GM19468 (cell line): ENCODE data around the gene FGG.

Source experiments
- ATAC-seq: cut with Tn5 transposase; IDR thresholded peaks from one replicate; pipeline ENCODE4 v1.9.1; 2021; ENCODE audit warnings: mild to moderate bottlenecking, moderate library complexity, moderate number of reproducible peaks; ENCODE audit not compliant: unreplicated experiment; ENCODE audit errors: extremely low read depth

The FGG gene

DNA sequence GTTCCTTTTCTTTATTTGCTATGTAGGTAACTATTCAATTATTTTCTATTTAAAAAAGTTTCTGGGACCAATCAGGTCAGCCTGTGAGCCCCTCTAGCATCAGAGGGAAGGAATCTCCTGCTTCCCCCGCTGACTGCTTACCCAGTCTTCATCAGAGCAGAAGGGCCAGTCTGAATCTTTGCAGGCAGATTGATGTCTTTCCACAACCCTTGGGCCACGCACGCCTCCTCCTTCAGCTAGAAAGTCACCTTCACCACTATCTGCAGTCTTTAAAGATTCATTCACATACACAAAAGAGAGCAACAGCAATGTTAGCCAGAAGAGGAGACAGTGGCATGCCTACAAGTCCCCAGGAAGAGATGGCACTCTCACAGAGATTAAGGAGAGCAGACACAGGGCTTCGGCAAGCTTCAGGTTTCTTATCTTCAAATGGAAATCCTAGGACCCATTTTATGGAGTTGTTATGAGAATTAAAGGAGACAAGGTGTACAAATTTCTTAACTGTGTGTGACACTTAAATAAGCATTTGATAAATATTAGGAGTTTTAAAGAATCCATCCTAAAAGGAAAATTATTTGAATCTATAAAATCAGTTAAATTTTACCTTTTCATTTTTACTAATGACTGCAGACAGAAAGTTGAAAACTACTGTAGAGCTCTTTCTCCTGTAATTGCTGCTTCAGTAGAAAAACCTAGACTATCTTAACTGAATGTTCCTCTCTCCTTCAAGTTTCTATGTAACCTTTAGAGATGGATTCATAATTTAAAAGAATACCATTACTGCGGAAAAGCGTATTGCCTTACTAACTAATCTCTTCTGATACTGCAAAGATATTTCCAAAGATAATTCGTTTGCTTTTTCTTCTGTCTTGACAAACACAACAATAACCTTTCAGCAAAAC, 22.9 kb downstream of the FGG start:
- no peak for ATAC-seq

DNA sequence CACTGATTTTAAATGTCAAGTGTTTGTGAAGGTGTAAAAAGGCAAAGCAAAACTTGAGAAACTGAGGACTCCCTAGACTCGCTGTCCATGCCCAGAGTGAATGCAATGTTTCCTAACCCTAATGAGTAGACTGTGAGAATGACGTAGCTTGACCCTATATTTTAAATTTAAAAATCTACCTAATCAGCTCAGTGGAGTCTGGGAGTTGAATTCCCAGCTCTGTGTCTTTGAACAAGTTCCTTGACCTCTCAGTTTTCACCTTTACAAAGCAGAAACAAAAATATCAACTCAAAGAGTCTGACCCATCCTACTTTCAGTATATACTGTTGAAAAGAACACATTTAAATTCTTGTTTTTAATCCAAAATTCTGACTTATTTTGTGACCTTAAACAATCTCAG, 24.3 kb downstream of the FGG start:
- no peak for ATAC-seq

DNA sequence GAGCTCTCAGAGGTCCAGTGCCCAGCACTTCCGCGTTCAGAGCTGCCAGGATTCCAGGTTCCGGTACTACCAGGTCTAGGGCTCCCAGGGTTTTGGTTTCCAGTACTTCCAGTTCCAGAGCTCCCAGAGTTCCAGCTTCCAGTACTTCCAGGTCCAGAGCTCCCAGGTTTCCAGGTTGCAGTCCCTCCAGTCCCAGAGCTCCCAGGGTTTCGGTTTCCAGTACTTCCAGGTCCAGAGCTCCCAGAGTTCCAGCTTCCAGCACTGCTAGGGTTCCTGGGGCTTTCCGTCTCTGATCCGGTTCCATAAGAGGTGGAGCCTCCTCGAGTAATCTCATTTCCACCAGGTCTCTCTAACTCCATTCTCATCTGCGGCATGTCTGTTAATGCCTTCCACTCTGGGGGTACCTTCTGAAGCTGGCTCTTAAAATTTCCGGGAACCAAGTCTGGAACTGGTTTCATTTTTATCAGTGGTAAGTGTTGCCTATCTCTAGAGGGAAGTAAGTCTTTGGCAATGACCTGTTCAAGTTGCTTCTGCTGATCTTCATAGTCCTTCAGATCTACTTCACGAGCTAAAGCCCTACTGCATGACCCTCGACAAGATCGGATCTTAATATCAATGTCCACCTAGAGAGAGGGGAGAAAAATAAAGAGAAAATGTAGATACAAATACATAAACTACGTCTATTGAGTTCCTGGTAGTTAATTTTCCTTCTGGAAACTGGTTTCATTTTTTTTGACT, 26.0 kb downstream of the FGG start:
- ATAC-seq: no peak

DNA sequence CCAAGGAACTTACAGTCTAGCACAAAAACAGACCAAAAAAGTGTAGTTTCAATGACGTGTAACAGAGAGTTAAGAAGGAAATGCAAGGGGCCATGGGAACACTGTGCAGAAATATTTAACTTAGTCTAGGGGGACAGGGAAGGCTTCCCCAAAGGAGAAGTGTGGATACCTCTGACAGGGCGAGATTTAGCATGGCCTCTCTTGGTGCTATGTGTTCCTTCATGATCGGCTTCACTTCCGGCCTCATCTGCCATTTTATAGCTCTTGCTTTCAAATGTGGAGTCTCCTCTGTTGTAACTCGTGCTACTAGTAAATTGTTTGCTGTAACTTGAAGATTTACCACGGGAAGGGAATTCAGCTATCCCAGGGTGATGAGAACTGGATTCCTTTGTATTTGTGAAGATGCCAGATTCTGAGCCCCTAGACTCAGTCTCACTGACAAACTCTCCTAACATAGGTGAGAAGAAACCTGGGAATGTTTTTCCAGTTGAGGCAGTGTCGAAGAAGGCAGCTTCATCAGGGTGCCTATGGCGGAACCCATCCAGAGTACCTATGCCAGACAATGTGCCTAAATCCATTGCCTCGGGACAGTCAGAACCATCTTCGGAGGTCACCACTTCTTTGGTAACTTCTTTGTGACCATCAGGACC, 27.0 kb downstream of the FGG start:
- ATAC-seq: no peak

DNA sequence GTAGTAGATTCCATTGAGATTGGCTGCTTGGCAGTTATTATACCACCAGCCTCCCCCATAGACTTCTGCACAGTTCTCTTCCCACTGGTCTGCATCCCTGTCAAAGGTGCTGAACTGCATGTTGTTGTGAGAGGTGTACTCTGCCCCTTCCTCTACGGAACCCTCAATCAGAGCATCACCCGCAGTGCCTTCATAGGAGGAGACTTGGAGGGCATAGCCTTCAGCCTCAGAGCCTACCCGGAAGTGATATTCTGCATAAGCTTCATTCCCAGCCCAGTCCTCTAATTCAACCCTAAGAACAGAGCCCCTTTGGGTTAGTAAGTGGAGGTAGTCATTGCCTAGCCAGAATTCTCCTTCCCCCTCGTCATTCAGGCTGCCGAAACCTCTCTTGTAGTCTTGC, 28.2 kb downstream of the FGG start:
- no peak for ATAC-seq

DNA sequence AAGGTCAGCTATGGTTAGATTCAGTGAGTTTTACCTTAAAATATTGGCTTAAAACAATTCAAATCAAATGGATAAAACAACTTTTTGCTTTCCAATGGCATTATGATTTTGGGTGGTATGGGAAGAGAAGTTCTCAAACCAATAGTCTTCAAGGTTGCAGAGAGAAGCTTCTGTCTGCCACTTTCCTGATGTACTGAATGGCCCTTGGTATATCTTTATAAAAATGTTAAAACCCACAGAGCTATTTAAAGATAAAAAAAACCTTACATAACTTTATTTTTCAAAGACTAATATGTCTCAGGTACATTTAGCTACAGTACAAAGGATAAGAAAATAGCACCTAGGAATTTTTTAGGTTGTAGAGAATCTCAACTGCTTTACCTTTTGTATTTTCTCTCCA, 28.8 kb downstream of the FGG start:
- no peak for ATAC-seq

DNA sequence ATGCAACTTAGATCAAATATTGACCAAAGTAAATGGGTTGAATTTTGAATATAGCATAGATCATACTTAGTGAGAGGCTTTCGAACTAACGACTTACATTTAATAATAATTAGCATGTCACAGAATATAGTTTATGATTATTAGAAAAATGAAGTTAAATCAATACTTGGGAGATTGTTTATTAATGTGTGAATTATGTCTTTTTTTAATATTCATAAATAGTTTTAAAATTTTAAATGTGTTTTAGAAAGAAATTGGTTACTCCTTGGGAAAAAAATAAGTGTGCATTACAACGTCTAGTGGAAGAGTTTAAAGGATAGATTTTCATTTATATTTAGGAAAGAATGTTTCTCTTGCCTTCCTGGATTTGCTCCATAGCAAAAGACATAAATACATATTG, 29.2 kb downstream of the FGG start:
- ATAC-seq: no peak

DNA sequence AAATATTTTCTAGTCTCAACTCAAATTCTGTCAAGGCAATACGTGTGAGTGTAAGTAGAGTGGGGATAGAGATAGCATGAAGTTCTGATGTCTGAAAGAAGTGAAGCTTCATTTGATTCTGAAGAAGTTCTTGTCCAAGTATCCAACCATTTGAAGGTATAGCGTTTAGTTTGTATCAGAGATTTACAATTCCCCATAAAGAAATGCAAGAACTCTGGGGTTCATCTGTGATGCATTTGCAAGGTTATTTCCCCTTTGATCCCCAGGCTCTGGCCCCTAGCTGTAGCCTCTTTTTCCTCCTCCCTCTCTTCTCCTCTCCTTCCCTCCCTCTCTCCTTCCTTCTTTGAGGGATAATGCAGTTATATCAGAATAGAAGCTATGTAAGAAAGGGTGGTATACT, 29.7 kb downstream of the FGG start:
- ATAC-seq: no peak

DNA sequence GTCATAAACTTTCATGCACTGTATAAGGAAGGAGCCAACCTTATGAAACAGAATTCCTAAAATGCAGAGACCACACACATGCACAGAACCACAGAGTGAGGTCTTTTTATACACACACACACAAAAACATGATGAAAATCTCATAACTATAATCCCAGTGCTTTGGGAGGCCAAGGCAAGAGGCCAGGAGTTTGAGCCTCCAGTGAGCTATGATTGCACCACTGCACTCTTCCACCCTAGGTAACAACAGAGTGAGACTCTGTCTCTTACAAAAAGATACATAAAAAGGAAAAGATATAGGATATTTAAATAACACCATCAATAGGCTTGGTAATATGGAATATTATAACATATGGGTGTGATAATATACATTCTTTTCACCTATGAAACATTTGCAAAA, 32.5 kb downstream of the FGG start:
- no peak for ATAC-seq

DNA sequence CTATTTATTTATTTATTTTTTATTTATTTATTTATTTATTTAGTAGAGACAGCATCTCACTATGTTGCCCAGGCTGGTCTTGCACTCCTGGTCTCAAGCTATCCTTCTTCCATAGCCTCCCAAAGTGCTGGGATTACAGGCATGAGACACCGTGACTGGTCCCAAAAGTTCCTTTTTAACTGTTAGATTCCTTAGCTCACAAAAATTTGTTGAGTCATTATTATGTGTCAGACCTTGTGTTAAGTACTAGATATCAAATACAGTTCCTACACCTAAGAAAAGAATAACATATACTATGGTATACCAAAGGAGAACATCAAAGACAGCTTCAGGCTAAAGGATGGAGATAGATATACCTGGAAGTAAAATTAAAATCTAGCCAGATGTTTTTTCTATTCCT, 33.5 kb downstream of the FGG start:
- no peak for ATAC-seq

DNA sequence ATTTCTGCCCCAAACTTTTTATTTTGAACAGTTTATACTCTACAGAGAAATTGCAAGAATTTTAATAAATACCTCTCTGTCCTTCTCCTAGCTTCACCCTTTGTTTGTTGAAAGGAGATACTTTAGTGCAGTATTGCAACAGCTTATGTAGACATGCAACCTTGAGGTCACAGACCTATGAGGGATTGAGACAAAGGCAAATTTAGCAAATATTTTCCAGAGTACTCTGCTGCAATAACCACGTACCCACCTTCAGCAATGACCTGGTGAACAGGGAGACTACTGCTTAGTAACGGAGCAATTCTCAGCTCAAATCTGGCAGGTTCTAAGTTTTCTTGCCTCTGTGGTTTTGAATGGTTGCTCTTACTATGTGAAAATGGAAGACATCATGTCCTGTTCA, 35.1 kb downstream of the FGG start:
- no peak for ATAC-seq

DNA sequence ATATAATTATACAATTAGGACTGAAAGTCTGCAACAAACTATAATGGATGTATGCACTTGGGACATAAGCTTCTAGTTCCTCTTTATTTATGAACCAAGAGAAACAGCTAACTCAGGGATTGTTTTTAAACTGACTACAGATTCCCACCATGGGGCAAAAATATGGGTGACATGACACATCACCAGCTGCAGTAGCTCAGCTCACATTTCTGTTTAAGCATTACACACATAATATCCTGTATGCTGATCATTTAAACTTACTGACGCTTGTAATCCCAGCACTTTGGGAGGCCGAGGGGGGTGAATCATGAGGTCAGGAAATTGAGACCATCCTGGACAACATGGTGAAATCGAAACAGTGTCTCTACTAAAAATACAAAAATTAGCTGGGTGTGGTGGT, 38.1 kb downstream of the FGG start:
- ATAC-seq: no peak

DNA sequence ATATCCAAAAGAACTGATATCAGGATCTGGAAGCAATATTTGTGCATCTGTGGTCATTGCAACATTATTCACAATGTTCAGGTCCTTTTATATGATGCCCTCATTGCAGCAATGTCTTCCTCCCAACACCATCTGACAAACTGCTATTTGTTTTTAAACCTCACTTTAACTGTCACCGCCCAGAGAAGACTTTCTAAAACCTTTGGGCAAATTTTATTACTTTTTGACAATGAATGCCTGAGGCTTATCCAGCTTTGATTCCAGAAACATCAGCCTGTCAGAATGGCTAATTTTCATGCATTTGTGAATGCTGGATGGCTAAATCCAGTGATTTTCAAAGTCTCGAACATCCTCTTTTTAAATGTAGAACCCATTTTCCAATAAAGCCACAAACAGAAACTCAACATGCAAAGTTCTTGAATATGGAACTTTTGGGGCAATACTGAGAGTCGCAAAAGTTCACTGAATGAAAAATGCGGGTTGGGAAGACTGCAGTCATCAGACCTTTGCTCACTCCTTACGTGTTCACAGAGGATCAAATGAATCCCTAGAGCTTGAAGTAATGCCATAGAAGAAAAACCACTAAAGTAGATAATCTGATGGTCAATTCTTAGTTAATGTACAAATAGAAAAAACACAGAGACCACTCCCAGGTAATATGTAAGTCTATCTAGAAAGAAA, 39.1 kb downstream of the FGG start:
- no peak for ATAC-seq

DNA sequence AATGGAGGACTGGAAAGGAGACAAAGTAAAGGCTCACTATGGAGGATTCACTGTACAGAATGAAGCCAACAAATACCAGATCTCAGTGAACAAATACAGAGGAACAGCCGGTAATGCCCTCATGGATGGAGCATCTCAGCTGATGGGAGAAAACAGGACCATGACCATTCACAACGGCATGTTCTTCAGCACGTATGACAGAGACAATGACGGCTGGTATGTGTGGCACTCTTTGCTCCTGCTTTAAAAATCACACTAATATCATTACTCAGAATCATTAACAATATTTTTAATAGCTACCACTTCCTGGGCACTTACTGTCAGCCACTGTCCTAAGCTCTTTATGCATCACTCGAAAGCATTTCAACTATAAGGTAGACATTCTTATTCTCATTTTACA, 42.9 kb downstream of the FGG start:
- ATAC-seq: no peak

DNA sequence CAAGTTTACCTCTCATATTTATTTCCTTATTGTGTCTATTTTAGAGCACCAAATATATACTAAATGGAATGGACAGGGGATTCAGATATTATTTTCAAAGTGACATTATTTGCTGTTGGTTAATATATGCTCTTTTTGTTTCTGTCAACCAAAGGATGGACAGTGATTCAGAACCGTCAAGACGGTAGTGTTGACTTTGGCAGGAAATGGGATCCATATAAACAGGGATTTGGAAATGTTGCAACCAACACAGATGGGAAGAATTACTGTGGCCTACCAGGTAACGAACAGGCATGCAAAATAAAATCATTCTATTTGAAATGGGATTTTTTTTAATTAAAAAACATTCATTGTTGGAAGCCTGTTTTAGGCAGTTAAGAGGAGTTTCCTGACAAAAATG, 43.4 kb downstream of the FGG start:
- no peak for ATAC-seq

DNA sequence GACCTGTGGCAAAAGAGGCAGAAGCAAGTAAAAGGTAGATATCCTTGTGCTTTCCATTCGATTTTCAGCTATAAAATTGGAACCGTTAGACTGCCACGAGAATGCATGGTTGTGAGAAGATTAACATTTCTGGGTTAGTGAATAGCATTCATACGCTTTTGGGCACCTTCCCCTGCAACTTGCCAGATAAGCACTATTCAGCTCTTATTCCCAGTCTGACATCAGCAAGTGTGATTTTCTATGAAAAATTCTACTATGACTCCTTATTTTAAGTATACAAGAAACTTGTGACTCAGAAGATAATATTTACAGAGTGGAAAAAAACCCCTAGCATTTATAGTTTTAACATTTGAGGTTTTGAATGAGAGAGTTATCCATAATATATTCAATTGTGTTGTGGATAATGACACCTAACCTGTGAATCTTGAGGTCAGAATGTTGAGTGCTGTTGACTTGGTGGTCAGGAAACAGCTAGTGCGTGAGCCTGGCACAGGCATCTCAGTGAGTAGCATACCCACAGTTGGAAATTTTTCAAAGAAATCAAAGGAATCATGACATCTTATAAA, 45.7 kb downstream of the FGG start:
- no peak for ATAC-seq

DNA sequence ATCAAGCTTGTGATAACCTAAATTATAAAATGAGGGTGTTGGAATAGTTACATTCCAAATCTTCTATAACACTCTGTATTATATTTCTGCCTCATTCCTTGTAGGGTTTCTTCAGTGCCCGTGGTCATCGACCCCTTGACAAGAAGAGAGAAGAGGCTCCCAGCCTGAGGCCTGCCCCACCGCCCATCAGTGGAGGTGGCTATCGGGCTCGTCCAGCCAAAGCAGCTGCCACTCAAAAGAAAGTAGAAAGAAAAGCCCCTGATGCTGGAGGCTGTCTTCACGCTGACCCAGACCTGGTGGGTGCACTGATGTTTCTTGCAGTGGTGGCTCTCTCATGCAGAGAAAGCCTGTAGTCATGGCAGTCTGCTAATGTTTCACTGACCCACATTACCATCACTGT, 46.8 kb downstream of the FGG start:
- no peak for ATAC-seq

DNA sequence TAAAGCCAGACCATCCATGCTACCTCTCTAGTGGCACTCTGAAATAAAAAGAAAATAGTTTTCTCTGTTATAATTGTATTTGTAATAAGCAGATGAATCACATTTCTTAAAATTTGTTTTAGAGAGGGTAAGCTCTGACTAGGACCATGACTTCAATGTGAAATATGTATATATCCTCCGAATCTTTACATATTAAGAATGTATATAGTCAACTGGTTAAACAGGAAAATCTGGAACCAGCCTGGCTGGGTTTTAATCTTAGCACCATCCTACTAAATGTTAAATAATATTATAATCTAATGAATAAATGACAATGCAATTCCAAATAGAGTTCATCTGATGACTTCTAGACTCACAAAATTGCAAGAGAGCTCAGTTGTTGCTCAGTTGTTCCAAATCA, 48.1 kb downstream of the FGG start:
- no peak for ATAC-seq

DNA sequence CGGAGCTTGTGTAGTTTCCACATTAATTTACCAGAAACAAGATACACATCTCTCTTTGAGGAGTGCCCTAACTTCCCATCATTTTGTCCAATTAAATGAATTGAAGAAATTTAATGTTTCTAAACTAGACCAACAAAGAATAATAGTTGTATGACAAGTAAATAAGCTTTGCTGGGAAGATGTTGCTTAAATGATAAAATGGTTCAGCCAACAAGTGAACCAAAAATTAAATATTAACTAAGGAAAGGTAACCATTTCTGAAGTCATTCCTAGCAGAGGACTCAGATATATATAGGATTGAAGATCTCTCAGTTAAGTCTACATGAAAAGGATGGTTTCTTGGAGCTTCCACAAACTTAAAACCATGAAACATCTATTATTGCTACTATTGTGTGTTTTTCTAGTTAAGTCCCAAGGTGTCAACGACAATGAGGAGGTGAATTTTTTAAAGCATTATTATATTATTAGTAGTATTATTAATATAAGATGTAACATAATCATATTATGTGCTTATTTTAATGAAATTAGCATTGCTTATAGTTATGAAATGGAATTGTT, 49.7 kb downstream of the FGG start, which contains the start of gene FGB:
Gene FGB, plus strand, starts transcription at position 315 of the 558 bp plus-strand sequence. Its CDS starts 8 bp downstream, at position 323.
- ATAC-seq: no peak

DNA sequence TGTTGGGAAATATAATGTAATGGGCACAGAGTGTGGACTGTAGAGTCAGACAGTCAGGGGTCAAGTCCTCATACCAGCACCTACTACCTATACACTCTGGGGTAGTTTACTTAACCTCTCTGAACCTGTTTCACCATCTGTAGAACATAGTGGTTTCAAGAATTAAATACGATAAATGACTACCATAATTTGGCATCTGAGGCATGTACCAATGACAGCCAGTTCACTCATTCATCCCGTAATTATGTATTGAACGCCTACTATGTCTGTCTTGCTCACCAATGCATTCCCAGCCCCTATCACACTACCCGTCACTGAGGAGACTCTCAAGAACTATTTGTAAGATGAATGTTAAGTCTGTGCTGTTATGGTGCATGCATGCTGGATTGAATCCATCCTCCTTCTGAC, 51.6 kb downstream of the FGG start:
- no peak for ATAC-seq
